ENCODE data around the gene EIF4E3.
A peak's percentile ranks its signal among the peaks of the same experiment; 100 is the strongest.

GRCh38 chr3:71681224-71681668 lies 44.0 kb downstream of the EIF4E3 start:
- TF ChIP-seq CTCF (IDR thresholded peaks at IDR 0.05; ENCODE audit: poor library complexity, severe bottlenecking) = peak; percentile 71
- TF ChIP-seq EP300 (conservative IDR thresholded peaks at IDR 0.05; ENCODE audit: poor library complexity, severe bottlenecking) = no peak
- peak; percentile 74 for TF ChIP-seq SMC3 (conservative IDR thresholded peaks at IDR 0.05; ENCODE audit: poor library complexity)
- TF ChIP-seq POLR2AphosphoS5 (IDR thresholded peaks at IDR 0.05) = no peak
- TF ChIP-seq EZH2 (IDR thresholded peaks at IDR 0.05; ENCODE audit: borderline replicate concordance, insufficient read depth, low read length, poor library complexity, severe bottlenecking) = no peak
- no peak for TF ChIP-seq MXI1 (conservative IDR thresholded peaks at IDR 0.05; ENCODE audit: poor library complexity, severe bottlenecking)
- TF ChIP-seq REST (IDR thresholded peaks at IDR 0.05; ENCODE audit: borderline replicate concordance) = no peak
- no peak for TF ChIP-seq TAF1 (IDR thresholded peaks at IDR 0.05; ENCODE audit: low read depth)

All from neural cell (in vitro differentiated cells).